ENCODE results near the gene ACTL8.

The ACTL8 gene

DNA sequence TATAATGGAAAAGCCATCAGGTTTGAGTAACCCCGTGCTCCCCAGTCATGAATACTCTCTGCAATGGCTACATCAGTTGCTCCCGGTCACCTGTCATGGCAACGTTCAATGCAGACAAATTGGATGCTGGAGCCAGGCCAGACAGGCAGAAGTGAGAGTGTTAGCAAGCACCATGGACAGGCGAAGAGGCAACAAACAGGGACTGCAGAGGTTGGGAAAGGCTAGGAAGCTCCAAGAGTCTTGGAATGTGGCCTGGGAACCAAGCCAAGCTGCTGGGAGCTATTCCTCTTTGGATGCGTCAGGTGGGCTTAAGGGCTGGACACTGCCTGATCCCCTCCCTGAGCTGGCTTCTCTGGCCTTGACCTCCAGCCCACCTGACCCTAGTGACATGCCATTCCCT is 102.9 kb downstream of the ACTL8 start:
- no peaks in the 10 kb centered on the region for H3K79me2 ChIP-seq (ENCODE audit: control insufficient read depth, insufficient read depth, low read length, unreplicated experiment)
- H2AFZ ChIP-seq (ENCODE audit: low read length, unreplicated experiment), result no peak overlapping the region
- peaks cover 7% of the 10 kb centered on the region for H3K4me1 ChIP-seq (ENCODE audit: control insufficient read depth, insufficient read depth, low read length, unreplicated experiment)
- no peaks in the 10 kb centered on the region for H3K27me3 ChIP-seq (ENCODE audit: insufficient read depth, low read length)
- H3K36me3 ChIP-seq (ENCODE audit: insufficient read depth, low read length), result no peaks in the 10 kb centered on the region
- no peak overlapping the region for H3K4me3 ChIP-seq (ENCODE audit: low read depth, low read length)
- no peak overlapping the region for H3K27ac ChIP-seq (ENCODE audit: low read depth, low read length)

DNA sequence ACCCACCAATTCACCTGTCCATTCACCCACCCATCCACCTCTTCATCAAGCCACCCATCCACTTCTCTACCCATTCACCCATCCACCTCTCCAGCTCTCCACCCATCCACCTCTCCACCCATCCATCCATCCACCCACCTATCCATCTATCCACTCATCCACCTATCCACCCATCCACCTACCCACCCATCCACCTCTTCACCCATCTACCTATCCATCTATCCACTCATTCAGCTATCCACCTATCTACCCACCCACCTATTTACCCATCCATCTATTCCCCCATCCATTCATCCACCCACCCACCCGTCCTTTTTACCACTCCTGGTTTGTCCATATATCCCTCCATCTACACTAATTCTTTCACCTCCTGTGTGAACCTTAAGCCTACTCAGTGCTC is 105.7 kb downstream of the ACTL8 start:
- no peaks in the 10 kb centered on the region for H3K79me2 ChIP-seq (ENCODE audit: control insufficient read depth, insufficient read depth, low read length, unreplicated experiment)
- H3K27ac ChIP-seq (ENCODE audit: low read depth, low read length), result no peak overlapping the region
- H3K4me1 ChIP-seq (ENCODE audit: control insufficient read depth, insufficient read depth, low read length, unreplicated experiment), result peaks cover 11% of the 10 kb centered on the region
- no peak overlapping the region for H3K4me3 ChIP-seq (ENCODE audit: low read depth, low read length)
- no peak overlapping the region for H2AFZ ChIP-seq (ENCODE audit: low read length, unreplicated experiment)
- H3K27me3 ChIP-seq (ENCODE audit: insufficient read depth, low read length), result no peaks in the 10 kb centered on the region
- no peaks in the 10 kb centered on the region for H3K36me3 ChIP-seq (ENCODE audit: insufficient read depth, low read length)

DNA sequence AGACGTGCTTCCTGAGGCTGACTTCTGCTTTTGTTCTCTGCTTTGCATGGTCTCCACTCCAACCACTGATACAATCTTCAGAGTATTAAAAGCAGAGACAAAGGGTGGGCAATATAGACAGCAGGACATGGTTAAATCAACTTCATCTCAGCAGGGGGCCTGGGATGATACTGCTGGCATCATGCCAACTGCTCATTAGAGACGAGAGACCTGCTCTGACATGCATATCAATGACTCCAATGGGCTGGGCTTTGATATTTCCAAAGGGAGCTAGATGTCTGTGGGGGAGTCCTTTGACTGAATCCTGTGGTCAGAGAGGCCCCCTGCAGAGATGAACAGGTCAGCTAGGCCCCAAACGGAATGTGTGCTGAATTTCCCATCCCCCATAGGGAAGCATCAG is 106.6 kb downstream of the ACTL8 start:
- Histone ChIP-seq H2AFZ (ENCODE audit: low read length, unreplicated experiment) (no peak overlapping the region), H3K36me3 (ENCODE audit: insufficient read depth, low read length) (no peaks in the 10 kb centered on the region), H3K79me2 (ENCODE audit: control insufficient read depth, insufficient read depth, low read length, unreplicated experiment) (no peaks in the 10 kb centered on the region), H3K27me3 (ENCODE audit: insufficient read depth, low read length) (no peaks in the 10 kb centered on the region), H3K4me3 (ENCODE audit: low read depth, low read length) (no peak overlapping the region), H3K27ac (ENCODE audit: low read depth, low read length) (no peak overlapping the region), H3K4me1 (ENCODE audit: control insufficient read depth, insufficient read depth, low read length, unreplicated experiment) (peaks cover 17% of the 10 kb centered on the region)

DNA sequence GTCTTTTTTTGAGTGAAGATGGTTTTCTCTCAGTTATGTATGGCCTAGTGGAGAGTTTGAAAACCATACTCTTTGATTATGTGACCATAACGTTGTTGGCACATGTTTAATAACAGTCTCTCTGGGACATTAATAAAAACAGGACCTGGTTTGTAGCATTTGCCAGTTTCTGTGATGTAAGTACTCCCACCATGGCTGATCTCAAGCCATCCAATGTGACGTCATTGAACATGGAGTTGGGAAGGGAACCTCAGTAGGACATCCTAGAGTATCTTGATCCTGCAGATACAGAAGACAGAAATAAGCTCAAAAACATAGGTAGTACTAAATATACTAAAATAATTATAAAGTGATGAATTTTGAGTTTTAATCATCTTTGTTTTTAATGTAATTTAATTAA is 107.0 kb downstream of the ACTL8 start:
- Histone ChIP-seq H3K36me3 (ENCODE audit: insufficient read depth, low read length) (no peaks in the 10 kb centered on the region), H3K4me3 (ENCODE audit: low read depth, low read length) (no peak overlapping the region), H3K4me1 (ENCODE audit: control insufficient read depth, insufficient read depth, low read length, unreplicated experiment) (peaks cover 20% of the 10 kb centered on the region), H3K27me3 (ENCODE audit: insufficient read depth, low read length) (no peaks in the 10 kb centered on the region), H2AFZ (ENCODE audit: low read length, unreplicated experiment) (no peak overlapping the region), H3K27ac (ENCODE audit: low read depth, low read length) (no peak overlapping the region), H3K79me2 (ENCODE audit: control insufficient read depth, insufficient read depth, low read length, unreplicated experiment) (no peaks in the 10 kb centered on the region)

DNA sequence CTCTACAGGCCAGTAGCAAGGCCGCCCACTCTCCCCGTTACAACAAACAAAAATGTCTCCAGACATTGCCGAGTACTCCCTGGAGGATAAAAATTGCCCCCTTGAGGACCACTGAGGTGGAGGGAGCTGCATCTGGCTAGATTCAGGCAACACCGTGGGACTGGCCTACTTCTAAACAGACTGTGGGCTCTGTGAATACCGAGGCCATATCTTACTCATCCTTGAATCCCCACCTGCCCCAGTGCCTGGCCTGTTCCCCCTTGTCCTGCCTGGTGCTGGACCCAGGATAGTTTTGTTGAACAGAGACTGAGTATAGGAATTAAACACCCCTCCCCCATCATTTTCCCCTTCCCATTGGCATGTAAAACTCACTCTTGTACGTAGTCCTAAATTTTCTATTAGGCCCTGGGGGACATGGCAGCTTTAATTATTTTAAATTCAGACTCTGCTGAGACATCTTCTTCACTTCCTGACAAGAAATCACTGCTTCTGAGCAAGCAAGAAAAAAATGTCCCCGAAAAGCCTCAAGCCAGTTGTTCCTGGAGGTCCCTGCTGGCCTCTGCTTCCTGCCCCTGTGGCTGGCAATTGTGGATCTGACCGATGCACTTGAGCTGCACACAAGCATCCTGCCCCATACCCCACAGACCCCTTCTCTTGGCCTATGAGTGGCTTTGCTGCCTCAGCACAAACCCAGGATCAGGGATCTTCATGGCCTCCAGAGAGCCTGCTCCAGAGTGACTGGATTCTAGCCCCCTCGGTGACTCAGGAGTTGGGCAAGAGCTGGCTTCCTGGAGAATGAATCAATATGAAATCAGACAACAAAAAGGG is 111.0 kb downstream of the ACTL8 start:
- H3K4me3 ChIP-seq (ENCODE audit: low read depth, low read length), result peak overlapping the region; percentile 39
- H3K27me3 ChIP-seq (ENCODE audit: insufficient read depth, low read length), result no peaks in the 10 kb centered on the region
- peak overlapping the region; percentile 33 for H2AFZ ChIP-seq (ENCODE audit: low read length, unreplicated experiment)
- no peaks in the 10 kb centered on the region for H3K36me3 ChIP-seq (ENCODE audit: insufficient read depth, low read length)
- peaks cover 23% of the 10 kb centered on the region for H3K4me1 ChIP-seq (ENCODE audit: control insufficient read depth, insufficient read depth, low read length, unreplicated experiment)
- H3K27ac ChIP-seq (ENCODE audit: low read depth, low read length), result peak overlapping the region; percentile 88
- no peaks in the 10 kb centered on the region for H3K79me2 ChIP-seq (ENCODE audit: control insufficient read depth, insufficient read depth, low read length, unreplicated experiment)

DNA sequence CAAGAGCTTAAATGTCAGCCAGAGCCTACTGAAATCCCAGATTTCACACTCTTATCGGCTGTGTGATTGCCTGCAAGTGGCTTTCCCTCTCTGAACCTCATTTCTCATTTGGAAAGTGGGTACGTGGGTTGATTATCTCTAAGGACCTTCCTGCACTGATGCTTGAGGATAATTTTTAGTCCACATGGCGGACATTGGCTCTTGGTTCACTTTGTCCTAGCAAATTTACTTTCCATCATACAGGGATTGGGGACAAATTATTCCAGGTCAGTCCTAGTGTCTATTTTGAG is 111.6 kb downstream of the ACTL8 start:
- no peaks in the 10 kb centered on the region for H3K27me3 ChIP-seq (ENCODE audit: insufficient read depth, low read length)
- no peaks in the 10 kb centered on the region for H3K79me2 ChIP-seq (ENCODE audit: control insufficient read depth, insufficient read depth, low read length, unreplicated experiment)
- H3K27ac ChIP-seq (ENCODE audit: low read depth, low read length), result peak overlapping the region; percentile 26; the same call in 1 of the 2 replicates
- no peak overlapping the region for H2AFZ ChIP-seq (ENCODE audit: low read length, unreplicated experiment)
- peaks cover 20% of the 10 kb centered on the region for H3K4me1 ChIP-seq (ENCODE audit: control insufficient read depth, insufficient read depth, low read length, unreplicated experiment)
- no peaks in the 10 kb centered on the region for H3K36me3 ChIP-seq (ENCODE audit: insufficient read depth, low read length)
- no peak overlapping the region for H3K4me3 ChIP-seq (ENCODE audit: low read depth, low read length)

DNA sequence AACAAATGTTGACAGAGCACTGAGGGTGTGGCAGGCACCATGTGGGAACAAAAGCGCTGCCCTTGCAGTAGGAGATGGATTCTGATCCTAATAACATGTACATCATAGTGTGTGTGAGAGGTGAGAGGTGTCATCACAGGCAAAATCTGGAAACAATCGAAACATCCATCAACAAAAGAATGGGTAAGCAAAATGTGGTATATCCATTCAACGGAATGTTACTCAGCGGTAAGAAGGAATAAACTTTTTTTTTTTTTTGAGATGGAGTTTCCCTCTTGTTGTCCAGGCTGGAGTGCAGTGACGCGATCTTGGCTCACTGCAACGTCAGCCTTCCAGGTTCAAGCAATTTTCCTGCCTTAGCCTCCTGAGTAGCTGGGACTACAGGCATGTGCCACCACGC is 112.3 kb downstream of the ACTL8 start:
- H3K27ac ChIP-seq (ENCODE audit: low read depth, low read length), result no peak overlapping the region
- no peak overlapping the region for H2AFZ ChIP-seq (ENCODE audit: low read length, unreplicated experiment)
- no peak overlapping the region for H3K4me3 ChIP-seq (ENCODE audit: low read depth, low read length)
- H3K27me3 ChIP-seq (ENCODE audit: insufficient read depth, low read length), result no peaks in the 10 kb centered on the region
- peaks cover 15% of the 10 kb centered on the region for H3K4me1 ChIP-seq (ENCODE audit: control insufficient read depth, insufficient read depth, low read length, unreplicated experiment)
- no peaks in the 10 kb centered on the region for H3K36me3 ChIP-seq (ENCODE audit: insufficient read depth, low read length)
- H3K79me2 ChIP-seq (ENCODE audit: control insufficient read depth, insufficient read depth, low read length, unreplicated experiment), result no peaks in the 10 kb centered on the region

DNA sequence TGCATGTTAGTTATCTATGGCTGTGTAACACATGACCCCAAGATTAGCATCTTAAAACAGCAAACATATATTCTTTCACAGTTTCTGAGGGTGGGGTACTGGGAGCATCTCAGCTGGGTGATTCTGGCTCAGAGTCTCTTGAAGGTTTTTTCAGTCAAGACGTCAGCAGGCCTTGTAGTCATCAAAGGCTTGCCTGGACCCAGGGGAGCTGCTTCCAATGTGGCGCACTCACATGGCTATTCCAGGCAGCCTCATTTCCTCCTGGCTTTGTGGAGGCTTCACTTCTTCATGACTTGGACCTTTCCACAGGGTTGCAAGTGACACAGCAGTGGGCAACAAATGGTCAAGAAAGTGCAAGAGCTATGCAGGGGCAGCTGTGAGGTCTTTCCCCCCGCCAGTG is 114.7 kb downstream of the ACTL8 start:
- Histone ChIP-seq H2AFZ (ENCODE audit: low read length, unreplicated experiment) (no peak overlapping the region), H3K27me3 (ENCODE audit: insufficient read depth, low read length) (no peaks in the 10 kb centered on the region), H3K4me1 (ENCODE audit: control insufficient read depth, insufficient read depth, low read length, unreplicated experiment) (peaks cover 38% of the 10 kb centered on the region), H3K79me2 (ENCODE audit: control insufficient read depth, insufficient read depth, low read length, unreplicated experiment) (no peaks in the 10 kb centered on the region), H3K4me3 (ENCODE audit: low read depth, low read length) (no peak overlapping the region), H3K36me3 (ENCODE audit: insufficient read depth, low read length) (no peaks in the 10 kb centered on the region), H3K27ac (ENCODE audit: low read depth, low read length) (no peak overlapping the region)

DNA sequence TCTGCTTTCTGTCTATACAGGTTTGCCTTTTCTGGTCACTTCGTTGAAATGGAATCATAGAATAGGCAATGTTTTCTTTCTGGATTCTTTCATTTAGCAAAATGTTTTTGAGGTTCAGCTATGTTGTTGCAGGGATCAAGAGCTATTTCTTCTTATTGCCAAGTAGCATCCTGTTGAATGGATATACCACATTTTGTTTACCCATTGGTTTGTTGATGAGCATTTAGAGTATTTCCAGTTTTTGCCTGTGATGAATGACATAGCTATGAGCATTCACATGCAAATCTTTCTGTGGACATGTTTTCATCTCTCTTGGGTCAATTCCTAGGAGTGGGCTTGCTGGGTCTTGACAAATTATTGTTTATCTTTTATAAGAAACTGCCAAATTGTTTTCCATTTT is 115.5 kb downstream of the ACTL8 start:
- Histone ChIP-seq H3K27ac (ENCODE audit: low read depth, low read length) (no peak overlapping the region), H3K4me3 (ENCODE audit: low read depth, low read length) (no peak overlapping the region), H3K4me1 (ENCODE audit: control insufficient read depth, insufficient read depth, low read length, unreplicated experiment) (peaks cover 45% of the 10 kb centered on the region), H3K36me3 (ENCODE audit: insufficient read depth, low read length) (no peaks in the 10 kb centered on the region), H2AFZ (ENCODE audit: low read length, unreplicated experiment) (no peak overlapping the region), H3K79me2 (ENCODE audit: control insufficient read depth, insufficient read depth, low read length, unreplicated experiment) (no peaks in the 10 kb centered on the region), H3K27me3 (ENCODE audit: insufficient read depth, low read length) (no peaks in the 10 kb centered on the region)

DNA sequence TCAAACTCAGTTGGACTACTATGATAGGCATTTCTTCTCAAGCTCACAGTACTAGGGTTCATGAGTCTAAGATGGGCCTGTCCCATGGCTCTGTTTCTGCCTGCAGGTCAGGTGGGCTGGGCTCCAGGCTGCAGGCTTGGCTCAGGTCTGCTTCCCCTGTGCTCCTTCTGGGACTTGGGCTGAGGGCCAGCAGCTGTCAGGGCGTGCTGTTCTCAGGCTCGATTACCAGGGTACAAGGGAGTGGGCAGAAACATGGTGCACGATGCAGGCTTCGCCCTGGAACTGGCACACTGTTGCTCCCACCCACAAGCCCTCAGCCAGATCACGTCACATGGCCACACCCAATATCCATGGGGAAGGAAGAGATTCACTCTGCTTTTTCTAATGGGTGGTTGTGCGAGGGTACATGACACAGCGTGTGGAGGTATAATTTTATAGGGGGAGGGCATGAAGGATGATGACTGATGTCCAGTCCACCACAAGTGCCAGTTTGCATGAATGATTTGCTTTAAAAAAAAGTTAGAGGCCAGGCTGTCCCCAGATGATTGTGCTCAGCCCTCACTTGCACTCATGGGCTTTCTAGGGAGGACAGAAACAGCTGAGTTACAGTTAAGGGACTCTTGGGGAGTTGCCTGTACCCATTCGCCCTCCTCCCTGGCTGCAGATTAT is 118.0 kb downstream of the ACTL8 start:
- peaks cover 49% of the 10 kb centered on the region for H3K4me1 ChIP-seq (ENCODE audit: control insufficient read depth, insufficient read depth, low read length, unreplicated experiment)
- H2AFZ ChIP-seq (ENCODE audit: low read length, unreplicated experiment), result no peak overlapping the region
- no peak overlapping the region; the same call in 1 of the 2 replicates for H3K27ac ChIP-seq (ENCODE audit: low read depth, low read length)
- no peak overlapping the region for H3K4me3 ChIP-seq (ENCODE audit: low read depth, low read length)
- no peaks in the 10 kb centered on the region for H3K79me2 ChIP-seq (ENCODE audit: control insufficient read depth, insufficient read depth, low read length, unreplicated experiment)
- no peaks in the 10 kb centered on the region for H3K27me3 ChIP-seq (ENCODE audit: insufficient read depth, low read length)
- H3K36me3 ChIP-seq (ENCODE audit: insufficient read depth, low read length), result no peaks in the 10 kb centered on the region

DNA sequence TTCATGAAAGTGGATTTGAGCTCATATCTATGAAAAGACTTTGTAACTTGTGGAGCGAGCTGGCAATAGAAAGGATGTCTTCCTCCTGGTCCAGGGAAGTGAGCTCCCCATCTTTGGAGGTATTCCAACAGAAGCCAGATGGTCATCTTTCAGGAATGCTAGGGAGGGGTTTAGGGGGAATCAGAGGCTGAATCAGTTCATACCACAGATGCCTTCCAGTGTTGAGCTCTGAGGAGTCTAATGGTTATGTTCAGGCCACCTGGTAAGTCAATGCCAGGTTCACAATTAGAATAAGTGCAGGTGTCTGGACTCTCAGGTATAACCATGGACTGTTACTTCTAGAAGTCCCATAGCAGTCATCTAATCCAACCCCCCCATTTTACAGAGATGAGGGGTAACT is 119.1 kb downstream of the ACTL8 start:
- H3K27ac ChIP-seq (ENCODE audit: low read depth, low read length), result peak overlapping the region; percentile 99

More for the DNA sequence above, 119.1 kb downstream of the ACTL8 start:
- Histone ChIP-seq H3K4me1 (ENCODE audit: control insufficient read depth, insufficient read depth, low read length, unreplicated experiment) (peaks cover 60% of the 10 kb centered on the region), H3K27me3 (ENCODE audit: insufficient read depth, low read length) (no peaks in the 10 kb centered on the region), H3K79me2 (ENCODE audit: control insufficient read depth, insufficient read depth, low read length, unreplicated experiment) (no peaks in the 10 kb centered on the region), H3K36me3 (ENCODE audit: insufficient read depth, low read length) (no peaks in the 10 kb centered on the region), H2AFZ (ENCODE audit: low read length, unreplicated experiment) (no peak overlapping the region), H3K4me3 (ENCODE audit: low read depth, low read length) (peak overlapping the region; percentile 3; the same call in 1 of the 2 replicates)

All from ACC112 (cell line).